GM12878 (cell line): ENCODE results near the gene IFRD2. TPM values are rescaled to one million over a fixed set of nuclear protein-coding genes. Genes with fewer than 3 reads are reported as not detected.

Experiments
- ATAC-seq: fragments of 200-7000 bp; cut with Tn5 transposase; 3 replicates; pipeline ENCODE4 v1.9.1; 2020; ENCODE audit warnings: mild to moderate bottlenecking, moderate library complexity
- BruUV-seq: library from RNA; stranded (reverse); fragments of 400-500 nt; replicated peaks from 2 replicates; lab custom pipeline; 2021; lab: Mats Ljungman, UMichigan
- CTCF ChIA-PET: fragments of 300-600 bp; sonication (Branson Sonifier 250); formaldehyde crosslinking; extraction: SDS; loops from one replicate; lab custom pipeline; 2021; ENCODE audit warnings: inconsistent platforms; lab: Yijun Ruan, JAX
- POLR2A ChIA-PET: fragments of 350-600 bp; formaldehyde crosslinking; extraction: SDS; loops from one replicate; lab custom pipeline; 2021; ENCODE audit warnings: inconsistent platforms; lab: Charles Lee
- RAD21 ChIA-PET: fragments of 300-600 bp; sonication (Branson Sonifier 250); formaldehyde crosslinking; loops from one replicate; lab custom pipeline; 2023; ENCODE audit warnings: antibody characterized with exemption; ENCODE audit not compliant: unreplicated experiment; lab: Charles Lee
- SMC1A ChIA-PET: fragments of 300-600 bp; sonication (Branson Sonifier 250); formaldehyde crosslinking; loops from one replicate; lab custom pipeline; 2023; ENCODE audit not compliant: unreplicated experiment, uncharacterized antibody; lab: Charles Lee
- DNase-seq: peaks from one replicate; pipeline ENCODE4 v3.0.0-alpha.2; 2011; ENCODE audit warnings: low read depth, low spot score
- FAIRE-seq: peaks from 3 replicates; lab custom pipeline; 2011; peaks lifted over from hg19 to GRCh38; lab: Jason Lieb, UNC
- H2AFZ ChIP-seq: 2 replicates; pipeline ENCODE4 v1.6.0; 2011; ENCODE audit warnings: low read depth, low read length, control low read depth; ENCODE audit not compliant: control insufficient read depth
- H3K27ac ChIP-seq: 2 replicates; pipeline ENCODE4 v1.5.1; 2011; ENCODE audit warnings: control low read depth; ENCODE audit not compliant: control insufficient read depth, insufficient read depth
- H3K27me3 ChIP-seq, 2 experiments: replicated peaks in 1 of 2; 2 replicates each; pipeline versions ENCODE4 v1.6.0 to v1.6.1; 2011; ENCODE audit warnings: low read length in 1 of 2; ENCODE audit not compliant: control insufficient read depth in 2 of 2, insufficient read depth in 2 of 2
- H3K36me3 ChIP-seq, 2 experiments: 2 replicates each; pipeline ENCODE4 v1.5.1; 2011; ENCODE audit warnings: low read length in 1 of 2; ENCODE audit not compliant: control insufficient read depth in 2 of 2, insufficient read depth in 2 of 2
- H3K4me1 ChIP-seq: 2 replicates; pipeline ENCODE4 v1.6.1; 2011; ENCODE audit warnings: mild to moderate bottlenecking, low read length, moderate library complexity, mixed read lengths; ENCODE audit not compliant: control insufficient read depth, insufficient read depth
- H3K4me2 ChIP-seq: 2 replicates; pipeline ENCODE4 v1.6.0; 2011; ENCODE audit warnings: control low read depth; ENCODE audit not compliant: control insufficient read depth, insufficient read depth
- H3K4me3 ChIP-seq: fragments of 200-600 bp; sonication (generic); 2 replicates; pipeline ENCODE4 v1.5.1; 2016
- H3K79me2 ChIP-seq: 2 replicates; pipeline ENCODE4 v1.6.0; 2011; ENCODE audit warnings: low read length; ENCODE audit not compliant: control insufficient read depth, insufficient read depth
- H3K9ac ChIP-seq: 2 replicates; pipeline ENCODE4 v1.8.0; 2011; ENCODE audit warnings: low read length, control low read depth, mixed read lengths; ENCODE audit not compliant: control insufficient read depth, insufficient read depth
- H3K9me3 ChIP-seq: replicated peaks from 3 replicates; pipeline ENCODE4 v1.5.1; 2011; ENCODE audit warnings: mild to moderate bottlenecking, low read length; ENCODE audit not compliant: control insufficient read depth, insufficient read depth
- H4K20me1 ChIP-seq: 2 replicates; pipeline ENCODE4 v1.6.0; 2011; ENCODE audit not compliant: control insufficient read depth, insufficient read depth
- CHD2 ChIP-seq: IDR thresholded peaks from 2 replicates; pipeline ENCODE4 v1.6.1; 2011; ENCODE audit warnings: low read depth, low read length, improper control_type of control experiment, borderline replicate concordance
- EED ChIP-seq: sonication (generic); IDR thresholded peaks from 2 replicates; pipeline ENCODE4 v1.6.1; 2016; ENCODE audit warnings: antibody characterized with exemption, low read depth
- FOXK2 ChIP-seq: fragments of 450-650 bp; IDR thresholded peaks from 2 replicates; pipeline ENCODE4 v1.6.1; 2017; ENCODE audit warnings: mild to moderate bottlenecking, moderate library complexity
- HDAC6 ChIP-seq: fragments of 200-600 bp; sonication (generic); IDR thresholded peaks from one replicate; pipeline ENCODE4 v1.8.0; 2017; ENCODE audit warnings: antibody characterized with exemption; ENCODE audit not compliant: unreplicated experiment
- KDM1A ChIP-seq: fragments of 200-600 bp; sonication (generic); IDR thresholded peaks from 2 replicates; pipeline ENCODE4 v1.6.1; 2016; ENCODE audit warnings: borderline replicate concordance
- PAX5 ChIP-seq: IDR thresholded peaks from 2 replicates; pipeline ENCODE4 v1.6.1; 2011; ENCODE audit warnings: low read depth, low read length, borderline replicate concordance
- SIX5 ChIP-seq: IDR thresholded peaks from 2 replicates; pipeline ENCODE4 v1.6.1; 2011; ENCODE audit warnings: mild to moderate bottlenecking, low read depth, low read length, moderate library complexity; ENCODE audit not compliant: severe bottlenecking
- SMAD5 ChIP-seq: IDR thresholded peaks from 2 replicates; pipeline ENCODE4 v1.6.1; 2016; ENCODE audit warnings: antibody characterized with exemption, low read depth
- SRF ChIP-seq, 2 experiments: IDR thresholded peaks; 2 replicates each; pipeline ENCODE4 v1.6.1; 2011; ENCODE audit warnings: low read depth in 2 of 2, low read length in 2 of 2, mild to moderate bottlenecking in 1 of 2, moderate library complexity in 1 of 2
- TBL1XR1 ChIP-seq: IDR thresholded peaks from 2 replicates; pipeline ENCODE4 v1.6.1; 2012; ENCODE audit warnings: low read depth, low read length, improper control_type of control experiment
- WGBS: methylation state at CpG from one replicate; pipeline ENCODE4 v1.1.6; 2016; ENCODE audit warnings: low lambda C conversion rate; ENCODE audit not compliant: insufficient replicate concordance, insufficient coverage; ENCODE audit errors: missing lambda C conversion rate; 5-methylcytosine and 5-hydroxymethylcytosine counted together
- in situ Hi-C: fragments of 300-500 bp; cut with MboI; formaldehyde crosslinking; loops from 9 replicates; pipeline ENCODE4 v1.14.3; 2018; ENCODE audit warnings: mixed read lengths
- intact Hi-C: fragments of 100-400 bp; cut with micrococcal nuclease; formaldehyde crosslinking; loops from one replicate; pipeline ENCODE4 v1.14.2; 2022; ENCODE audit not compliant: unreplicated experiment
- polyA plus RNA-seq, 11 experiments: library from polyadenylated mRNA; depleted of rRNA in 4 of 11; unstranded in 6 of 11; stranded (reverse) in 5 of 11; fragments of >200 nt; fragmentation: Nextera tagmentation in 4 of 11; fragmentation: Illumina TruSeq in 1 of 11; extraction: Ambion mirVana in 4 of 11; extraction: Trizol in 1 of 11; gene quantifications; 1 replicate in 1 of 11; 2 replicates in 10 of 11; pipeline versions ENCODE4 v1.2.1 to v1.2.3, GENCODE V29; 2011 to 2016; ENCODE audit warnings: inconsistent platforms in 2 of 11, missing spikeins in 2 of 11, low read depth in 1 of 11
- total RNA-seq, 4 experiments: library from RNA; depleted of rRNA in 3 of 4; stranded (reverse); fragments of >200 nt in 3 of 4; fragmentation: Illumina TruSeq in 1 of 4; extraction: Trizol in 1 of 4; gene quantifications; 2 replicates each; pipeline versions ENCODE4 v1.2.1 to v1.2.3, GENCODE V29; 2013 to 2021
- TF ChIP-seq, protein P1 (sequence below): IDR thresholded peaks from 2 replicates; pipeline ENCODE4 v1.6.1; 2011; ENCODE audit warnings: low read depth, mild to moderate bottlenecking, low read length, moderate library complexity, borderline replicate concordance; ENCODE audit errors: extremely low read depth
- TF ChIP-seq, protein P2 (sequence below): IDR thresholded peaks from 2 replicates; pipeline ENCODE4 v1.6.1; 2011; ENCODE audit warnings: borderline replicate concordance, low read depth, mild to moderate bottlenecking, moderate library complexity, low read length; ENCODE audit not compliant: insufficient read depth, poor library complexity, severe bottlenecking
- TF ChIP-seq, protein P3 (sequence below): fragments of 450-650 bp; IDR thresholded peaks from 2 replicates; pipeline ENCODE4 v1.6.1; 2017; ENCODE audit warnings: borderline replicate concordance

The IFRD2 gene
- total and polyA plus RNA-seq, 10 of the 15 experiments (the other 5 are each of a cell fraction or from before 2014, with no cell fraction given) = 19.1 to 153 (median 80.3) TPM

DNA sequence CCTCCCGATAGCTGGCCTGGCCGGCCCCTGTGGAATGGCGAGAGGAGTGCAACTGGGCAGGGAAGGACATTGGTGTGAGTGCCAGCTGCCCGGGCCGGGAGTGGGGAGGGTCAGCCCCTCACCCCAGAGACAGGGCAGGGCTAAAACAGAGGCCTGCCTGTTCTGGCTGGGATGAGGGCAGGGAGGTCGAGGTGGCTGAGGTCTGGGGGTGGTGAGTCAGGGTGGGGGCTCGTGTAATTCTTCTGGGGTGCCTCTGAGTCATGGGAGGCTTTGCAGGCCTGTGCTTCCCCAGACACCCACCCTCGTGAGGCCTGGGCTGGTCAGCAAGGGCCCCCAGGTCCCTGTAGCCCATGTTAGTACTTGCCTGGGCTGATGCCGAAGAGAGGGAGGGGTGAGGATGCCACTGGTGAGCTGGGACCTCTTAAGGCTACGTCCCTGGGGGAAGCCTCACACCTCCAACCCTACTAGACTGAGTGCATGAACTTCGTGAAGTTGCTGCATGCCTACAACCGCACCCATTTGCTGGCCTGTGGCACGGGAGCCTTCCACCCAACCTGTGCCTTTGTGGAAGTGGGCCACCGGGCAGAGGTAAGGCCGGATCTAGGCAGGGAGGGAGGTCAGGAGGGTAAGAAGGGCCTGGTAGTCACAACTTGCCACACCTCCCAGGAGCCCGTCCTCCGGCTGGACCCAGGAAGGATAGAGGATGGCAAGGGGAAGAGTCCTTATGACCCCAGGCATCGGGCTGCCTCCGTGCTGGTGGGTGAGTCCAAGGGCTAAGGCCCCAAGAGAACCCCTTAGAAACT is 21.6 kb downstream of the IFRD2 start:
- no peak overlapping the region for H2AFZ ChIP-seq
- peaks cover 7 to 13% of the 10 kb centered on the region in 2 experiments; a peak in 3 of 4 replicates for H3K27me3 ChIP-seq
- H3K9me3 ChIP-seq = no peaks in the 10 kb centered on the region
- no peak overlapping the region for H3K27ac ChIP-seq
- TF ChIP-seq SIX5 = no peak
- TF ChIP-seq CHD2 = no peak
- no peak for TF ChIP-seq KDM1A
- TF ChIP-seq, protein P1, sequence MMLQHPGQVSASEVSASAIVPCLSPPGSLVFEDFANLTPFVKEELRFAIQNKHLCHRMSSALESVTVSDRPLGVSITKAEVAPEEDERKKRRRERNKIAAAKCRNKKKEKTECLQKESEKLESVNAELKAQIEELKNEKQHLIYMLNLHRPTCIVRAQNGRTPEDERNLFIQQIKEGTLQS = no peak
- no TSS peak for BruUV-seq
- intact Hi-C loops (no loop called here), in situ Hi-C loops (loop anchor here (5.0 kb wide), 2 partner anchors 73 to 148 kb away; no protein-coding TSS in a partner anchor)
- SMC1A ChIA-PET = interaction anchor here (0.8 to 1.3 kb wide), 2 partner anchors 24 to 78 kb away, joined by 4 to 5 read pairs; no protein-coding TSS in a partner anchor
- no peaks in the 10 kb centered on the region for H4K20me1 ChIP-seq
- ATAC-seq (no peak), FAIRE-seq (no peak), DNase-seq (no peak)
- H3K79me2 ChIP-seq = no peaks in the 10 kb centered on the region
- H3K4me2 ChIP-seq = no peak overlapping the region
- H3K4me1 ChIP-seq = peaks cover 6% of the 10 kb centered on the region
- CTCF ChIA-PET = interaction anchor here (1.0 to 3.1 kb wide), 8 partner anchors 10 to 150 kb away, joined by 3 to 24 read pairs (median 7); no protein-coding TSS in a partner anchor
- 40% methylated on average over 19 of the region's 19 CpGs for WGBS
- POLR2A ChIA-PET = no interaction called here
- no peaks in the 10 kb centered on the region for H3K36me3 ChIP-seq
- no peak overlapping the region for H3K9ac ChIP-seq
- RAD21 ChIA-PET = interaction anchor here (3.5 kb wide), 1 partner anchor 44 kb away, joined by 23 read pairs; no protein-coding TSS in a partner anchor
- no peak overlapping the region for H3K4me3 ChIP-seq

DNA sequence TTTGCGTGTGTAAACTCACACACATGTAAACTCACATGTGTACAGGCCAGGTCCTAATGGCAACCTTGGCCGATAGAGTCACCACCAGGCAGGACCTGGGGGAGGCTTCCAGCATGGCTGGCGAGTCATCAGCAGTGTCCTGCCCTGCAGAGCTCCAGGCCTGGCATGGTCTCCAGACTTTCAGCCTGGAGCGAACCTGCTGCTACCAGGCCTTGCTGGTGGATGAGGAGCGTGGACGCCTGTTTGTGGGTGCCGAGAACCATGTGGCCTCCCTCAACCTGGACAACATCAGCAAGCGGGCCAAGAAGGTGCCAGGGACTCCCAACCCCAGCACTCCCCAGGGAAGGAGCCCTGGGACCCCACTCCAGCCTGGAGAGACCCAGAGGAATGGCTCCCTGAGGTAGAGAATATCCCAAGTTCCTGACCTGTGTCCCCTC is 22.2 kb downstream of the IFRD2 start:
- H4K20me1 ChIP-seq = no peaks in the 10 kb centered on the region
- H3K4me1 ChIP-seq = peaks cover 6% of the 10 kb centered on the region
- CTCF ChIA-PET = interaction anchor here (0.7 to 1.9 kb wide), 6 partner anchors 10 to 150 kb away, joined by 3 to 7 read pairs (median 5); no protein-coding TSS in a partner anchor
- H3K4me2 ChIP-seq = no peak overlapping the region
- no peak overlapping the region for H2AFZ ChIP-seq
- WGBS = 27% methylated on average over 8 of the region's 8 CpGs
- no peak for FAIRE-seq
- RAD21 ChIA-PET = no interaction called here
- no peak overlapping the region for H3K4me3 ChIP-seq
- SMC1A ChIA-PET = no interaction called here
- DNase-seq = no peak
- no peaks in the 10 kb centered on the region for H3K79me2 ChIP-seq
- no peaks in the 10 kb centered on the region for H3K9me3 ChIP-seq
- no peak overlapping the region for H3K9ac ChIP-seq
- in situ Hi-C loops = loop anchor here (5.0 kb wide), 2 partner anchors 73 to 148 kb away; no protein-coding TSS in a partner anchor
- no peak for ATAC-seq
- no peak overlapping the region for H3K27ac ChIP-seq
- intact Hi-C loops = no loop called here
- BruUV-seq = no TSS peak
- no peaks in the 10 kb centered on the region for H3K36me3 ChIP-seq
- POLR2A ChIA-PET = no interaction called here
- peaks cover 5 to 10% of the 10 kb centered on the region in 2 experiments; a peak in 3 of 4 replicates for H3K27me3 ChIP-seq
- no peak for TF ChIP-seq FOXK2
- TF ChIP-seq EED = no peak
- TF ChIP-seq TBL1XR1 = no peak
- TF ChIP-seq, protein P2, sequence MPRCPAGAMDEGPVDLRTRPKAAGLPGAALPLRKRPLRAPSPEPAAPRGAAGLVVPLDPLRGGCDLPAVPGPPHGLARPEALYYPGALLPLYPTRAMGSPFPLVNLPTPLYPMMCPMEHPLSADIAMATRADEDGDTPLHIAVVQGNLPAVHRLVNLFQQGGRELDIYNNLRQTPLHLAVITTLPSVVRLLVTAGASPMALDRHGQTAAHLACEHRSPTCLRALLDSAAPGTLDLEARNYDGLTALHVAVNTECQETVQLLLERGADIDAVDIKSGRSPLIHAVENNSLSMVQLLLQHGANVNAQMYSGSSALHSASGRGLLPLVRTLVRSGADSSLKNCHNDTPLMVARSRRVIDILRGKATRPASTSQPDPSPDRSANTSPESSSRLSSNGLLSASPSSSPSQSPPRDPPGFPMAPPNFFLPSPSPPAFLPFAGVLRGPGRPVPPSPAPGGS = no peak
- no peak for TF ChIP-seq SMAD5
- no peak for TF ChIP-seq PAX5
- no peak for TF ChIP-seq HDAC6
- TF ChIP-seq SRF (IDR thresholded peaks at IDR 0.05; ENCODE audit: low read depth in 2 of 2, low read length in 2 of 2) = no peak
- TF ChIP-seq, protein P3, sequence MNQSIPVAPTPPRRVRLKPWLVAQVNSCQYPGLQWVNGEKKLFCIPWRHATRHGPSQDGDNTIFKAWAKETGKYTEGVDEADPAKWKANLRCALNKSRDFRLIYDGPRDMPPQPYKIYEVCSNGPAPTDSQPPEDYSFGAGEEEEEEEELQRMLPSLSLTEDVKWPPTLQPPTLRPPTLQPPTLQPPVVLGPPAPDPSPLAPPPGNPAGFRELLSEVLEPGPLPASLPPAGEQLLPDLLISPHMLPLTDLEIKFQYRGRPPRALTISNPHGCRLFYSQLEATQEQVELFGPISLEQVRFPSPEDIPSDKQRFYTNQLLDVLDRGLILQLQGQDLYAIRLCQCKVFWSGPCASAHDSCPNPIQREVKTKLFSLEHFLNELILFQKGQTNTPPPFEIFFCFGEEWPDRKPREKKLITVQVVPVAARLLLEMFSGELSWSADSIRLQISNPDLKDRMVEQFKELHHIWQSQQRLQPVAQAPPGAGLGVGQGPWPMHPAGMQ = no peak
